Bronchial epithelial cell (primary cell): ENCODE results near the gene MAP1S. TPM values are rescaled to one million over a fixed set of nuclear protein-coding genes. Genes with fewer than 3 reads are reported as not detected.

Experiments
- DNase-seq: peaks from one replicate; pipeline ENCODE4 v3.0.0-alpha.2; 2010; ENCODE audit warnings: low read depth
- FAIRE-seq: peaks from 2 replicates; lab custom pipeline; 2011; peaks lifted over from hg19 to GRCh38; lab: Jason Lieb, UNC
- H3K27me3 ChIP-seq: 2 replicates; pipeline ENCODE4 v1.5.1; 2011; ENCODE audit warnings: low read length; ENCODE audit not compliant: control insufficient read depth, insufficient read depth
- H3K36me3 ChIP-seq: 2 replicates; pipeline ENCODE4 v1.5.1; 2011; ENCODE audit warnings: low read length; ENCODE audit not compliant: control insufficient read depth, insufficient read depth
- H3K4me3 ChIP-seq: 2 replicates; pipeline ENCODE4 v1.5.1; 2011; ENCODE audit warnings: mild to moderate bottlenecking, low read depth, low read length, control low read depth
- CTCF ChIP-seq: IDR thresholded peaks from 2 replicates; pipeline ENCODE4 v1.5.1; 2011; ENCODE audit warnings: mild to moderate bottlenecking, moderate library complexity, low read length, control low read depth, inconsistent platforms; ENCODE audit not compliant: insufficient read depth, severe bottlenecking
- total RNA-seq: library from RNA; depleted of rRNA; stranded (reverse); fragments of >200 nt; gene quantifications from 2 replicates; pipeline ENCODE4 v1.2.1, GENCODE V29; 2014

Gene MAP1S
- total RNA-seq, 1 donor from 2014 or later, result 3.7 TPM

- DNase-seq, result no peak
- FAIRE-seq, result no peak
- no peak for TF ChIP-seq CTCF
- Histone ChIP-seq H3K36me3 (no peaks in the 10 kb centered on the region), H3K4me3 (no peak overlapping the region), H3K27me3 (peaks cover 7% of the 10 kb centered on the region)
Observed at GRCh38 chr19:17682273-17682672, 37.0 kb upstream of the MAP1S start.

- DNase-seq, result no peak
- no peaks in the 10 kb centered on the region for H3K36me3 ChIP-seq
- H3K4me3 ChIP-seq, result no peak overlapping the region
- no peak for TF ChIP-seq CTCF
- no peak for FAIRE-seq
- H3K27me3 ChIP-seq, result peaks cover 8% of the 10 kb centered on the region
Observed at GRCh38 chr19:17683078-17683477, 36.2 kb upstream of the MAP1S start.

- FAIRE-seq, result no peak
- DNase-seq, result no peak
- H3K27me3 ChIP-seq, result peaks cover 8% of the 10 kb centered on the region
Observed at GRCh38 chr19:17684256-17684655, 35.0 kb upstream of the MAP1S start.

GRCh38 chr19:17685451-17686022, 33.7 kb upstream of the MAP1S start:
- no peak for FAIRE-seq
- Histone ChIP-seq H3K4me3 (no peak overlapping the region), H3K36me3 (no peaks in the 10 kb centered on the region), H3K27me3 (peaks cover 7% of the 10 kb centered on the region)
- no peak for TF ChIP-seq CTCF
- DNase-seq, result no peak

More at GRCh38 chr19:17684256-17684655, 35.0 kb upstream of the MAP1S start:
- TF ChIP-seq CTCF, result no peak
- no peak overlapping the region for H3K4me3 ChIP-seq
- H3K36me3 ChIP-seq, result no peaks in the 10 kb centered on the region

GRCh38 chr19:17686023-17686521, 33.2 kb upstream of the MAP1S start:
- Histone ChIP-seq H3K36me3 (no peaks in the 10 kb centered on the region), H3K27me3 (peaks cover 7% of the 10 kb centered on the region), H3K4me3 (no peak overlapping the region)
- FAIRE-seq, result no peak
- no peak for TF ChIP-seq CTCF
- no peak for DNase-seq

GRCh38 chr19:17686592-17687024, 32.7 kb upstream of the MAP1S start:
- FAIRE-seq, result no peak
- TF ChIP-seq CTCF, result no peak
- H3K27me3 ChIP-seq, result peaks cover 7% of the 10 kb centered on the region
- H3K36me3 ChIP-seq, result no peaks in the 10 kb centered on the region
- DNase-seq, result no peak
- H3K4me3 ChIP-seq, result no peak overlapping the region
